Large intestine (tissue), 12 donors: ENCODE measurements around the gene TRIM49D1. TPM values are rescaled to one million over a fixed set of nuclear protein-coding genes. Genes with fewer than 3 reads are reported as not detected.
A peak's percentile ranks its signal among the peaks of the same experiment; 100 is the strongest.
"Not testable (repeated sequence)": the region's sequence is repeated elsewhere in the genome, so short reads cannot be mapped to it uniquely, and the experiment has no call there.

Experiments
- DNase-seq, 2 donors: peaks; one replicate each; pipeline versions ENCODE4 v3.0.0 to v3.0.0-alpha.2; 2013
- H3K27ac ChIP-seq: one replicate; pipeline ENCODE4 v1.5.1; 2013; ENCODE audit warnings: low read length
- H3K27me3 ChIP-seq: 2 replicates; pipeline ENCODE4 v1.6.1; 2013; ENCODE audit warnings: low read length; ENCODE audit not compliant: control insufficient read depth, insufficient read depth
- H3K36me3 ChIP-seq: 2 replicates; pipeline ENCODE4 v1.6.1; 2013; ENCODE audit warnings: low read length; ENCODE audit not compliant: control insufficient read depth, insufficient read depth
- H3K4me1 ChIP-seq: one replicate; pipeline ENCODE4 v1.6.1; 2013; ENCODE audit warnings: low read length; ENCODE audit not compliant: control insufficient read depth, insufficient read depth
- H3K4me3 ChIP-seq: one replicate; pipeline ENCODE4 v1.5.1; 2013; ENCODE audit warnings: low read length
- H3K9me3 ChIP-seq: one replicate; pipeline ENCODE4 v1.6.1; 2013; ENCODE audit warnings: mild to moderate bottlenecking, low read depth, low read length, moderate library complexity; ENCODE audit not compliant: control insufficient read depth
- WGBS: methylation state at CpG from one replicate; pipeline ENCODE4 v1.1.5; 2013; ENCODE audit warnings: low lambda C conversion rate; ENCODE audit not compliant: insufficient coverage; 5-methylcytosine and 5-hydroxymethylcytosine counted together
- long read RNA-seq, 11 donors: transcript quantifications; one replicate each; lab custom pipeline, GENCODE V29; 2026
- polyA plus RNA-seq: library from polyadenylated mRNA; unstranded; fragments of 120-200 nt; gene quantifications from one replicate; pipeline ENCODE4 v1.2.1, GENCODE V29; 2013

Gene TRIM49D1, protein sequence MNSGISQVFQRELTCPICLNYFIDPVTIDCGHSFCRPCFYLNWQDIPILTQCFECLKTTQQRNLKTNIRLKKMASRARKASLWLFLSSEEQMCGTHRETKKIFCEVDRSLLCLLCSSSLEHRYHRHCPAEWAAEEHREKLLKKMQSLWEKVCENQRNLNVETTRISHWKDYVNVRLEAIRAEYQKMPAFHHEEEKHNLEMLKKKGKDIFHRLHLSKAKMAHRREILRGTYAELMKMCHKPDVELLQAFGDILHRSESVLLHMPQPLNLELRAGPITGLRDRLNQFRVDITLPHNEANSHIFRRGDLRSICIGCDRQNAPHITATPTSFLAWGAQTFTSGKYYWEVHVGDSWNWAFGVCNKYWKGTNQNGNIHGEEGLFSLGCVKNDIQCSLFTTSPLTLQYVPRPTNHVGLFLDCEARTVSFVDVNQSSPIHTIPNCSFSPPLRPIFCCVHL
- polyA plus RNA-seq, result not detected
- long read RNA-seq, donor 1, result 0 reads
- long read RNA-seq, donor 2, result 0 reads
- long read RNA-seq, donor 3, result 0 reads
- long read RNA-seq, donor 4, result 0 reads
- long read RNA-seq, donor 5, result 0 reads
- long read RNA-seq, donor 6, result 0 reads
- long read RNA-seq, donor 7, result 0 reads
- long read RNA-seq, donor 8, result 0 reads
- long read RNA-seq, donor 9, result 0 reads
- long read RNA-seq, donor 10, result 0 reads
- long read RNA-seq, donor 11, result 0 reads

DNA sequence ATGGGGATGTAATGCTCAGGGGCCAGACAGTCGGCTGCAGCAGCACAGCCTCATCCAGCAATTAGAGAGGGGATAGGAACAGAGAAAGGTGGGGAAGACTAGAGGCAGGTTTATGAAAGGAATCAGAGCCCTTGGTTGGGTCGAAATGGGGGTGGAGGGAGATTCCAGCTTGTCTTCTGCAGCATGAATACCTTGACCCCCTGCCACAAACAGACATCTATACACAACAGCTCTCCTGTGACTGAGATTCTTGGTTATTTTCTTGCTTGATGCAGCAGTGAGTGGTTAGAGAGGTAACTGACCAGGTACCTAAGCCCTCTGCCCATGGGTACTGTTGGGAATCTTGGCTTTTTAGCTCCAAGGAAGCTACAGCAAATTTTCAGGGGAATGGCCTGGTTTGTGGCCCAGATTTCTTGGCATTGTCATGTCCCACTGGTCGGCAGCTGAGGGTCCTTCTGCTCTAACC lies at the start of gene TRIM49D1:
TRIM49D1 (minus strand) TSS at position 51 of the 466 bp plus-strand sequence. CDS start 4,535 bp downstream, outside the sequence.
- WGBS, result no CpG with 5 or more reads among the region's 3 CpGs
- Histone ChIP-seq H3K4me1 (no peaks in the 10 kb centered on the region), H3K27ac (no peak within 1 kb of the TSS), H3K9me3 (no peaks in the 10 kb centered on the region), H3K4me3 (no peak within 1 kb of the TSS), H3K36me3 (no peaks in the 10 kb centered on the region), H3K27me3 (no peaks in the 10 kb centered on the region)
- DNase-seq, result no peak

DNA sequence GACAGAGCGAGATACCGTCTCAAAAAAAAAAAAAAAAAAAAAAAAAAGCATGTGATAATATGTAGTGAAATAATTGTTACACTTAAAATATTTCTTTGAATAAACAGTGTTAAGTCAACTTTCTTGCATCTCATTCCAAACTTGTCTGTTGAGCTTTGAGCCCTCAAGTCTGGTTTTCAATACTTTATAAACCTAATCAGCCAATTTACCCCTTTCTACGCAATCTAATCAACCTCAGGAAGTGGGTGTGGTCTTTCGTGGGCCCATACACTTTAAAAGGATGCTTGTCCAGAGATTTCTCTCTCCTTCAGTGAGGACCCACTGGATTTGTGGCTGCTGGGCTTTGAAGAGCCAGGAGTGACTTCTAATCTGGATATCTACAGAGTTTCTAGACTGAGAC lies 43.7 kb upstream of the TRIM49D1 start, which contains the start of gene TRIM64:
TRIM64 (plus strand) TSS at position 301 of the 400 bp plus-strand sequence. CDS start 2,467 bp downstream, outside the sequence.
- not testable (repeated sequence) for H3K4me3 ChIP-seq, H3K27ac ChIP-seq, DNase-seq, H3K36me3 ChIP-seq, H3K4me1 ChIP-seq, H3K9me3 ChIP-seq, H3K27me3 ChIP-seq
- no CpG with 5 or more reads among the region's 4 CpGs for WGBS

DNA sequence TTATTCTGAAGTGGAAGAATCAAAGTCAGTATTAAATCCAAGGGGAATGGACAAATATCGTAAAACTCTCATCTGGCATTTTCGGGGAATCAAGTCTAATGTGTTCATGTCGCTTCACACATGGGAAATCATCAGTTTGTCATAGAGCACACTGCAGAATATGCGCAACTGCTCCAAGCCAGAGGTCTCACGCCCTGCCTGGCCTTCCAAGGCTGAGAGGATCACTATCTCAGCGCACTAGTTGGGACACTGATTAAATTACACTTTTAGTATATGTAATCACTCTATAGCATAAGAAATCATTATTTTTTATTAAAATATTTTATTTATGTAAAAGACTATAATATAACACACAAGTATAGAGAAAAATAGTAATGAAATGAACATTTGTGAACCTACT lies 38.8 kb upstream of the TRIM49D1 start:
- H3K36me3 ChIP-seq, H3K27me3 ChIP-seq, H3K27ac ChIP-seq, H3K9me3 ChIP-seq, H3K4me3 ChIP-seq, H3K4me1 ChIP-seq, DNase-seq: not testable (repeated sequence)
- no CpG with 5 or more reads among the region's 6 CpGs for WGBS

DNA sequence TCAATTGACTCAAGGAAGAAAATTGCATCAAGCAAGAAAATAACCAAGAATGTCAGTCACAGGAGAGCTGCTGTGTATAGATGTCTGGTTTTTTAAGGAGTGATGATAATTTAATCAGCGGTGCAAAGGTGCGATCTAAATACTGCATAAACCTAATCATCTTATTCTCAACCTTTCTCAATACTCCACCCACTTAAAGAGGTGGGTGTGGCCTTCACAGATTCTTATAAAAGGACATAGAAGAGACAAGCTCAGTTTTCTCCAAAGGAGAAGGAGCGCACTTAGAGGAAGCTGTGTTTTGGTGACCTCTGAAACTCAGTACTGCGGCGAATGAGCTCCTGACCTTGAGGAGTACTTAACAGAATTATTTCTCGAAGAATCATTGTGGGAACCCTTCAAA lies 1.7 kb upstream of the TRIM49D1 start, which contains the start of gene TRIM49D2:
TRIM49D2 (plus strand) TSS at position 301 of the 400 bp plus-strand sequence. CDS start 2,698 bp downstream, outside the sequence.
- H3K4me1 ChIP-seq, H3K27ac ChIP-seq, H3K4me3 ChIP-seq, DNase-seq, H3K9me3 ChIP-seq, H3K36me3 ChIP-seq, H3K27me3 ChIP-seq: not testable (repeated sequence)
- WGBS, result no CpG with 5 or more reads among the region's 6 CpGs

DNA sequence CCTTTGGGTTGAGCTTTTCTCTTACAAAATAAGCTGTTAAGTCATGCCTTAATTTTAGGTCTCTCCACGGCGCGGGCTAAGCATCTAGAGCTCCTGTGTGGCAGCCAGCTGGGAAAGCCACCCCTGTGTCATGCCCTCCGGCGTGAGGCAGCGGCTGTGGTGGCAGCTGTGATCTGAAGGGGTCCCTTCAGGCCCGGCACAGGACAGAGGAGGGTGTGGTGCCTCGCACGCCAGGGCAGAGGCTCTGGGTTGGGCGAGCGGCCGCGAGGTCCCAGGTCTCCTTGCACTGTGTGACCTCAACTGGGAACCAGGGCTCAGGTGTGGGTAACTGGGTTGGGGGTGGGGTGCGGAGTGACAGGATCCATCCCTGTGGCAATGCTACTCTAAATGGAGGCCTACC lies 21.2 kb downstream of the TRIM49D1 start:
- H3K4me3 ChIP-seq, H3K27me3 ChIP-seq, H3K36me3 ChIP-seq, H3K9me3 ChIP-seq, DNase-seq, H3K4me1 ChIP-seq, H3K27ac ChIP-seq: not testable (repeated sequence)
- no CpG with 5 or more reads among the region's 14 CpGs for WGBS

DNA sequence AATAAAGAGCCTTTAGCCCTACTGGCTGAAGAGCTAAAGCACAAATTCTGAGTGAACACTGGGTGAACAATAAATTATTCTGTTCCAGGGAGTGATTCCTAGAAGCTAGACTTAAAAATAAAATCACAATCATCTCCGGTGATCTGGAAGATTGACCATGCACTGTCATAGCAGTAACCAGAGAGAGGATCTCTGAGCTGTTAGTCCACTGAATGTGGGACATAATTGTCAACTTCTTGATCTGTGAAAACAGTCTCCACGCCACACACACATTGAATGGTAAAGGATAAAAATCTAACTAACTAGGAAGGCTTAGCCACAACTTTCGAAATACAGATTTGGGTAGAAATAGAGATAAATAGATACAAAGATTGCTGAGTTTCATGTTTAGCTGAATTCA lies 28.8 kb downstream of the TRIM49D1 start:
- not testable (repeated sequence) for DNase-seq, H3K4me1 ChIP-seq
- WGBS, result no CpG with 5 or more reads among the region's 3 CpGs

DNA sequence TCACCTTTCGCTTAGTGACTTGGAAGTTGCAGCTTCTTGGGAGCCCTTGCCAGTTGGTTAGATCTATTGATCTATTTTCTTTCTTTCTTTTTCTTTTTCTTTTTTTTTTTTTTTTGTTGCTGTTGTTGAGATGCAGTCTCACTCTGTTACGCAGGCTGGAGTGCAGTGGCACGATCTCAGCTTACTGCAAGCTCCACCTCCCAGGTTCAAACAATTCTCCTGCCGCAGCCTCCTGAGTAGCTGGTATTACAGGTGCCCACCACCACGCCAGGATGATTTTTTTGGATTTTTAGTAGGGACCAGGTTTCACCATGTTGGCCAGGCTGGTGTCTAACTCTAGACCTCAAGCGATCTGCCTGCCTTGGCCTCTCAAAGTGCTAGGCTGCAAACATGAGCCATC lies 44.5 kb downstream of the TRIM49D1 start:
- no CpG with 5 or more reads among the region's 6 CpGs for WGBS
- not testable (repeated sequence) for H3K4me3 ChIP-seq, H3K4me1 ChIP-seq, H3K9me3 ChIP-seq, H3K36me3 ChIP-seq, H3K27me3 ChIP-seq, DNase-seq, H3K27ac ChIP-seq

More for the DNA sequence above, 28.8 kb downstream of the TRIM49D1 start:
- H3K27ac ChIP-seq, H3K27me3 ChIP-seq, H3K9me3 ChIP-seq, H3K4me3 ChIP-seq, H3K36me3 ChIP-seq: not testable (repeated sequence)

DNA sequence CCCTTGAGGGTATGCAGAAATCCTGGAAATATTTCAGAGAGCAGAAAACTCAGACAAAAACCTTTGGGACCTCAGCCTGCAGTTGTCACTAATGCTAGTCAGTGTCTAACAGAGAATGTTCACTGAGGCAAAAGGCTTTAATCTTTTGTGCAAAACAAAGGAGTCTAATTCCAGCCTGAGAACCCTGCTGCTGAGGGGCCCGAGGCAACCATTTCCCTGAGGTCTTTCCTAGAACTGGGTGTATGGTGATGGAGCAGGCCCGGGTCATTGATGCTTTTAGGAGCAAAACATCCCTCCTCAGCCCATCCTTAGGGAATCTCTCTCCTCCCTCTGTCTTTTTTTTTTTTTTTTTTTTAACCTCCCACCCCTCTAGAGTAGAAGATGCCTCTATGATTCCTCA lies 49.5 kb downstream of the TRIM49D1 start:
- H3K27ac ChIP-seq, H3K4me3 ChIP-seq, DNase-seq, H3K4me1 ChIP-seq, H3K27me3 ChIP-seq, H3K9me3 ChIP-seq, H3K36me3 ChIP-seq: not testable (repeated sequence)
- no CpG with 5 or more reads among the region's 2 CpGs for WGBS

DNA sequence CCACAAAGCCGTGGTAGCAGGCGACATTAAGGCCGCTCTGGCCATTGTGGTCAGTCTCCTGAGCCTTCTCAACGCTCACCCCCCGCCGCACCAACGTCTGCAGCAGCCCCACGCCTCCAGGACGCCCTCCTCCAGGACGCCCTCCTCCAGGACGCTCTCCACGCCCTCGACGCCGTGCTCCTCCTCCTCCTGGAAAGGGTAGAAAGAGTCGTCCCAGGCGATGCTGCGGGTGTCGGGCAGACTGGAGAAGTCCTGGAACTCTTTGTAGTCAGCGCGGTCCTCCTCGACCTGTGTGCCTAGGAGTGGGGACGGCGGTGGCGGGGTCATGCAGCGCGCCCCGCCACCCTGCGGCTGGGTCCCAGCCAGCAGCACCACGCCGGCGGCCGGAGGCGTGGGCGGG lies 56.8 kb downstream of the TRIM49D1 start:
- H3K27ac ChIP-seq, H3K4me3 ChIP-seq, H3K27me3 ChIP-seq, H3K4me1 ChIP-seq, H3K9me3 ChIP-seq, DNase-seq, H3K36me3 ChIP-seq: not testable (repeated sequence)
- no CpG with 5 or more reads among the region's 35 CpGs for WGBS

DNA sequence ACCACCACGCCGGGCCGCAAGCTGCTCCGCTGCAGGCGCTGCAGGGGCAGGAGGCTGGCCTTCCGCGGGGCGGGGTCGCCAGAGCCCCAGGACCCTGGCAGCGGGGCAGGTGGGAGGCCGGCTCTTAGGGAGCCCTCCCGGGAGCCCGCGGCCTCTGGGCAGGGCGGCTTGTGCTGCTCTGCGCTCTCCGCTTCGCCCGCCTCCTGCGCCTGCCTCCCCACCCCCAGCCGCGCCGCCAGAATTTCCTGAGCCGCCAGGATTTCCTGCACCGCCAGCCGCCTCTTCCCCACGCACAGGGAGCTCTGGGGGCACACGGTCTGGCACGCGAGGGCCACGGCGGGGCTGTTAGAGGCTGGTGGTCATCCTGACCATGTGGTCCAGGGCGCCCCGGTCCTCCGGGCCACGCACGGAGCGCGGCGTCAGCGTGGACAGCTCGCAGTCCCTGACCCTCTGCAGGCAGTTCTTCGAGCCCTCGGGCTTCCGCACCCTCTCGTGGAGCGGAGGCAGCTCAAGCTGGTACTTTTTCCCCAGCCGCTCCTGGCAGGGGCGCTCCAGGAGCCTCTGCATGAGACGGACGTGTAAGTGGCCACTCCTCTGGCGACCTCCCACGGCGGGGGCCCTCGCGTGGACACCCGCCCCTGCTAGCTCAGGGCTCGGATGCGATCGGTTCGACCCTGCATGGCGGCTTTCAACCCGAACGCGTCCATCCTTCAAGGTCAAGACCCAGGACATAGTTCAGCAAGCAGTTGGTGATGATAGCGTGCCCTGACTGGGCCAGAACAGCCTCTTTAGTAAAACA lies 57.9 kb downstream of the TRIM49D1 start:
- H3K27ac ChIP-seq, H3K27me3 ChIP-seq, H3K36me3 ChIP-seq, H3K4me1 ChIP-seq, H3K9me3 ChIP-seq: not testable (repeated sequence)
- H3K4me3 ChIP-seq, result peak overlapping the region; percentile 10
- no CpG with 5 or more reads among the region's 66 CpGs for WGBS
- peak in 1 of 2 donors; percentile 1 for DNase-seq
